HG03103 (cell line): ENCODE measurements around the gene ABCD1.

Experiments used
- ATAC-seq: cut with Tn5 transposase; IDR thresholded peaks from one replicate; pipeline ENCODE4 v1.9.1; 2021; ENCODE audit warnings: low read depth; ENCODE audit not compliant: unreplicated experiment

Gene ABCD1

GRCh38 chrX:153782313-153782712 lies 57.7 kb downstream of the ABCD1 start:
- no peak for ATAC-seq

DNA sequence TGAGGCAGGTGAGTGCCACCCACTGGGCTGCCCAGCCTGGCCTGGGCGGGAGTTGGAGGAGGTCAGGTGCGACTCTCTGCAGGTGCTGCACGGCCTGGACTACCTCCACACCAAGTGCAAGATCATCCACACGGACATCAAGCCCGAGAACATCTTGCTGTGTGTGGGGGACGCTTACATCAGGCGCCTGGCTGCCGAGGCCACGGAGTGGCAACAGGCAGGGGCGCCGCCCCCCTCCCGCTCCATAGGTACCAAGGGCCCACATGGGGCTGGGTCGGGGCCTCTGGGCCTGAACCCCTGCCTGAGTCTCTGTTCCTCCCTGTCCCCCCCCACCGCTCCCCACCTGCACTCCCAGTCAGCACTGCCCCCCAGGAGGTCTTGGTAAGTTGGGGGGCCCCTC lies 58.2 kb downstream of the ABCD1 start:
- no peak for ATAC-seq

DNA sequence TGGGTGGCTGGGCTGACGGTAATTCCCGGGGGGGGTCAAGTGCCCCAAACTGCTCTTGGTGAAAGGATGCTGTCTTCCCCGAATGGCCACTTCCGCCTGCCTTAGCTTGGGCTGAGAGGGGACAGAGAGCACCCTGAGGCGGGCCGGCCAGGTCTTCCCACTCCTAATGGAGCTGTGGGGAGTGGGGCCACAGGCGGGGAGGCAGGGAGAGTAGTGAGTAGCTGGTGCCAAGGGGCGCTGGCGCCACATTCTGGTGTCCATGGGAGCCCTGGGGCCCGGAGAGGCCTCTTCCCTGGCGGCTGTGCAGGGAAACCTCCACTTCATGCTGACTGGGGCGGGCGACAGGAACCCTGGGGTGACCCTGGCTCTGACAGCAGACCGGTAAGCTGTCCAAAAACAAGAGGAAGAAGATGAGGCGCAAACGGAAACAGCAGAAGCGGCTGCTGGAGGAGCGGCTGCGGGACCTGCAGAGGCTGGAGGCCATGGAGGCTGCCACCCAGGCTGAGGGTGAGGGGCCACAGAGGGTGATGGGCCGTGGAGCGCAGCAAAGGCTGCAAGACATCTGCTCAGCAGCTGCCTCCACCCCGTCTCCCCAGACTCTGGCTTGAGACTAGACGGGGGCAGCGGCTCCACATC lies 58.8 kb downstream of the ABCD1 start:
- ATAC-seq = no peak

DNA sequence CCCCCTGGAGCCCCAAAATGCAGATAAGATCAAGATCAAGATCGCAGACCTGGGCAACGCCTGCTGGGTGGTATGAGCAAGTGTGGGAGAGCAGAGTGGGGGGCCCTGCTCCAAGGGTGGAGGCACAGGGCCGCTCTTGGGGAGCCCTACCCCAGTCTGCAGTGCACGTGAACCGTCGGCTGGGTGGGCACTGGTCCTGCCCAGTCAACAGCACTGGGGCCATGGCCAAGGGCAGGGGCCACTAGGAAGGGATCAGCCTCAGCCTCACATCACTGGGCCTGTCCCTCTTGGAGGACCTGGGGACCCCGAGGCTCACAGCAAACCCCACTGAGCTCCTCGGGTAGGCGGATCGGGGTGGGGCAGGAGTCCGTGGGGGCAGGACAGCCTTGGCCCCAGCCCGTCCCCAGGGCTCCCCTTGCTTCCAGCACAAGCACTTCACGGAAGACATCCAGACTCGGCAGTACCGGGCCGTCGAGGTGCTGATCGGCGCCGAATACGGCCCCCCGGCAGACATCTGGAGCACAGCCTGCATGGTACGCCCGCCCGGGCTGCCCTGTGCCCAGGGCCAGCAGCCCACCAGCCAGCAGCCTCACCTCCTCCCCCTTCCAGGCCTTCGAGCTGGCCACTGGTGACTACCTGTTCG lies 59.8 kb downstream of the ABCD1 start:
- no peak for ATAC-seq

GRCh38 chrX:153786669-153787068 lies 62.0 kb downstream of the ABCD1 start:
- ATAC-seq = no peak

- no peak for ATAC-seq
These were observed 65.0 kb downstream of the ABCD1 start for GRCh38 chrX:153789654-153790053.

DNA sequence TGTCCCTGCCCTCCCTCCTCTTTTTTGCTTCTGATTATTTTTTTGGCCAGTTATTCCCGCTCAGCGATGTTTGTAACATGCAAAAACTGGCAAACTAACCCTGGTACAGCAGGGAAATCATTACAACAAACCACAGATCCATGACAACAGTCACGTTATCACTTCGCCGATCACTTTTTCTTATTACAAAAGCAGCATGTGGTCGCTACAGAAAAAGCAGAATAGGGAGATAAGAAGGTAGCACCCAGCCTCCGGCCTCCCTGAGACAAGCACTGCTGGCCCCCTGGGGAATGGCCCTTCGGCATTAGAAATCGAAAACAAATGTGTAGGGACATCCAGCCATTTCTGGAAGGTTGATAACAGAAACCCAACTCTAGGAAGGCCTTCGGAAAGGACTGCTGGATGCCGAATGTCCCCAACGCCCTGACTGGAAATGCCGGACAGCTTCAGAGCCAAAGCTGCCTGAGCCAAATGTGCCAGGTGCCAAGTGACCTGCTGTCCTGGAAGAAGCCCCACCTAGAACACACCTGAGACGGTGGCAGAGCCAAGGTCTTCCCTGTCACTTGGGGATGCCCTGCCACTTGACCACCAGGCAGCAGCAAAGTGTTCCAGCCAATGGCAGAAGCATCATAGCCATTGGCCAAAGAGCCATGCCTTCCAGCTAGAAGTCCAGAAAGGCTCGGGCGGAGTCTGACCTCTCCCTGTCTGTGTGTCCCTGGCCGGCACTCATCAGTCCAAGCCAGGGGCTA lies 66.6 kb downstream of the ABCD1 start:
- ATAC-seq = no peak

GRCh38 chrX:153792368-153792767 lies 67.7 kb downstream of the ABCD1 start:
- no peak for ATAC-seq

- ATAC-seq = no peak
These were observed 68.6 kb downstream of the ABCD1 start for GRCh38 chrX:153793291-153793690.
